GM12864 (cell line): ENCODE results near the gene GRM3.

ENCODE experiments used
- DNase-seq: peaks from one replicate; pipeline ENCODE4 v3.0.0-alpha.2; 2011; ENCODE audit warnings: low read depth
- H3K4me3 ChIP-seq: 2 replicates; pipeline ENCODE4 v1.5.1; 2011; ENCODE audit warnings: mild to moderate bottlenecking, low read depth, low read length, control low read depth
- TF ChIP-seq, protein P1 (sequence below): IDR thresholded peaks from 2 replicates; pipeline ENCODE4 v1.5.1; 2011; ENCODE audit warnings: low read depth, mild to moderate bottlenecking, moderate library complexity, low read length, control low read depth, inconsistent platforms; ENCODE audit errors: missing control alignments

The GRM3 gene

DNA sequence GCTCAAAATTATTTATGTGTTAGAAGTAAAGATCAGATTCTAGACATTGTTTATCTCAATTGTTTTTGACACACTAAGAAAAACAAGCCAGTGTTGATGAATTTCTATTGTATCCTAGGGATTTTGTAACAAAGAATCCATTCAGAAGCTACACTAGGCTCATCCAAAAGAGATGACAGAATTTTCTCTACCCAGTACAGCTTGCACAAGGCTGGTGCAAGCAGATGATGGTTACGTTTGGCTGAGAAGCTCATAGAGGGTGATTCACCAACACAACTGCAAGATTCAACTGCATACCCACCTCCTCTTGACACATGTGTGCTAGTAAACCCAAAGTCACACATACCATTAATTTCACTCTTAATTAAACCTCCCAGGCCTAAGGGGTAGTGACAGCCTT, 20.8 kb downstream of the GRM3 start:
- TF ChIP-seq, protein P1, sequence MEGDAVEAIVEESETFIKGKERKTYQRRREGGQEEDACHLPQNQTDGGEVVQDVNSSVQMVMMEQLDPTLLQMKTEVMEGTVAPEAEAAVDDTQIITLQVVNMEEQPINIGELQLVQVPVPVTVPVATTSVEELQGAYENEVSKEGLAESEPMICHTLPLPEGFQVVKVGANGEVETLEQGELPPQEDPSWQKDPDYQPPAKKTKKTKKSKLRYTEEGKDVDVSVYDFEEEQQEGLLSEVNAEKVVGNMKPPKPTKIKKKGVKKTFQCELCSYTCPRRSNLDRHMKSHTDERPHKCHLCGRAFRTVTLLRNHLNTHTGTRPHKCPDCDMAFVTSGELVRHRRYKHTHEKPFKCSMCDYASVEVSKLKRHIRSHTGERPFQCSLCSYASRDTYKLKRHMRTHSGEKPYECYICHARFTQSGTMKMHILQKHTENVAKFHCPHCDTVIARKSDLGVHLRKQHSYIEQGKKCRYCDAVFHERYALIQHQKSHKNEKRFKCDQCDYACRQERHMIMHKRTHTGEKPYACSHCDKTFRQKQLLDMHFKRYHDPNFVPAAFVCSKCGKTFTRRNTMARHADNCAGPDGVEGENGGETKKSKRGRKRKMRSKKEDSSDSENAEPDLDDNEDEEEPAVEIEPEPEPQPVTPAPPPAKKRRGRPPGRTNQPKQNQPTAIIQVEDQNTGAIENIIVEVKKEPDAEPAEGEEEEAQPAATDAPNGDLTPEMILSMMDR, result no peak
- H3K4me3 ChIP-seq, result no peak overlapping the region
- no peak for DNase-seq

DNA sequence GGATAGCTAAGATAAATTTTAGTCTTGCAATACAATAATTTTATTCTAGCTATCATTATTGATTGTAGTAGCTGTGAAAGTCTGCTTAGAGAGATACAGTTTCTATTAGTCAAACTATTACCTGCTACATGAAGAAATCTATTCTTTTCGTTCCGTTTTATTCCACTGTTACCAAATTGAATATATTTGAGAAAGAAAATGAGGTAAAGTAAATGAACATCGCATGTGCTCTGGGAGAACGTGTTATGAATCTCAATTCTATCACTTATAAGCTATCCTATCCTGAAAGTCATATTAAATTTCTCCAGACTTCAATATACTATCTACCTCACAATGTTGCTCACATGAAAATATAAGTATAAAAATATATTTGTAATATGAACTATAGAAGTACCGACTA, 21.3 kb downstream of the GRM3 start:
- TF ChIP-seq, protein P1, result no peak
- H3K4me3 ChIP-seq, result no peak overlapping the region
- no peak for DNase-seq

DNA sequence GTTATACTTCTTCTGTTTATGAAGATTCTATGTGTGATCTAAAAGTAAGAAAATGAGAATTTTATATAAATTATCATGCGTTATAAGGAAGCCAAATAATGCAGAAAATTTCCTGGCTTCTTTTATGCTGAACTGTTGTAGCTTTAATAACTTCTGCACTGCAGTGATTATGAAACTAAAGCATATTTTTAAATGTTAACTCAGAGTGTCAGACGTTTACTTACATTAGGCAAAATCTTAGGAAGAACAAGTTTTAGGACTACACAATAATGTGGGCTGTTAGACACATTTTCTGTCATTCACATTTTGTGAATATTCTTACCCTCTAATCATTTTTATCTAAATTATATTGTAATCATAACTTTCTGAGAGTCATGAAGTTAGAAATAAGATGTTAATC, 22.0 kb downstream of the GRM3 start:
- DNase-seq, result no peak
- TF ChIP-seq, protein P1, result no peak
- no peak overlapping the region for H3K4me3 ChIP-seq

DNA sequence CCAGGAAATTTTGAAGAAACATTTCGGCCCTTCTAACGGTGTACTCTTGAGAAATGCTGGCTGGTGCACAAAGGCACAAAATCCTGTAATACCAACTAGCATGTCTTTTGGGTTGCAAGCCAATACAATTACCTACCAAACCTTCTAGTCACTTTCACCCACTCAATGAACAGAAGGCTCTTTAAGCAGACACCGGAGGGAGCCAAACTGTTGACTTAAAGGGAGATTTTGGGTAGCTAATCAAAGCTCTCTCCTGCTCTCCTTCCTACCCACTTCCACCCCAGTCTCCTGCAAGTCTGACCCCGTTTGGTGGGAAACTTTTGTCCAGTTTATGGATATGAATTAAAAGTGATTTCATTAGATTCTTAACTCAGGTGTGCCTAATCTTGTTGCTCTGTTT, 24.0 kb downstream of the GRM3 start:
- H3K4me3 ChIP-seq, result no peak overlapping the region
- DNase-seq, result no peak
- TF ChIP-seq, protein P1, result peak; percentile 35

DNA sequence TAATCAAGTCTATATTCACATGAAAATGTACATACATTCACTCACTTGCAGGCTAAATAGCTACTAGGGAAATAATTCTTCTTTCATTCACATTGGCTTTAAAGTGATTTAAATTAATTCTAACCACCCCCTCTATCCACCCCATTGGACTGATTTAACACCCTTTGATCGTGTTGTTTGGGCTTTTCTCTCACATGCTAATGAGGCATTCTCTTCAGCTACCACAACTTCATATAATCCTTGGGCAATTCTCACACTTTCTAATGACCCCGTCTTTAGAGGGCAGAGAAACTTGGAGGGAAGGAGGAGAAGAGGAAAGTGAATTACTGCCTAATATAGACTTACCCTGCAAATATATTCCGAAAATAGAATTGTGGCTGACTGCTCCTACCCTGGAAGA, 24.6 kb downstream of the GRM3 start:
- TF ChIP-seq, protein P1, result no peak
- no peak overlapping the region for H3K4me3 ChIP-seq
- no peak for DNase-seq

DNA sequence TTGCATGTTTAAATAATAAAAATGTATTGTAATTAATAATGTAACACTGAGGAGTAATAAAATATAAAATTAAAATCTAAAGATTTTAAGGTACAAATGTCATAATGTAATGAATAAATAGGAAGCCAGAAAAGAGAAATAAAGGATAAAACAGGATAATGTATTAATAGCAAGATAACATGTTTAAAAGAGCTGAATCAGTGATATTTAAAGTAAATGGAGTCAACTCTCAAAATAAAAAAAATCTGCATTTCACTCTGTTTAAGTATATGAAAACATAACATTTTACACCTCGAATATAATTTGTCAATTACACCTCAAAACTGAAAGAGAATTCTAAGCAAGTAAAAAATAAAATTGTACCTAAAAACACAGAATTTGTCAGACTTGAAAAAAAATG, 44.1 kb downstream of the GRM3 start:
- TF ChIP-seq, protein P1, result no peak
- no peak for DNase-seq

DNA sequence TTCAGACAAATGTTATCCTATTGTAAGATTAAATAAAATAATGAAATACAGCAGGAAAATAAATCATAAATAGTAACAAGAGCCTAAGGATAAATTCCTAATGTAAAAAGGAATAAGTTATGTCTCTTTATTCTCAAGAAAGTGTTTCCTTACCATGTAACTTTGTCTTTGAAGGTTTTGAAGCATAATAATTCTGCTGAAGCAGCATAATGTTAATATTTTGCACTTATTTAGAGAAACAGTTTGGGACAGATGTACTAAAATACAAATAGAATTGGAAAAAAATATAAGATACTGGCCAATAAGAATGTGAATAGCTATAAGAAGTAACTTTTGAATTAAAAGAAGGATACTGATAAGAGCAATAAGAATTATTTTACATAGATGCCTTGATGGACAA, 45.7 kb downstream of the GRM3 start:
- DNase-seq, result no peak
- no peak overlapping the region for H3K4me3 ChIP-seq
- TF ChIP-seq, protein P1, result no peak

More for the DNA sequence above, 44.1 kb downstream of the GRM3 start:
- no peak overlapping the region for H3K4me3 ChIP-seq
